Skeletal muscle tissue (tissue), 4 donors: ENCODE measurements around the gene AP1S3. TPM values are rescaled to one million over a fixed set of nuclear protein-coding genes. Genes with fewer than 3 reads are reported as not detected.

Experiments
- H3K27ac ChIP-seq: one replicate; pipeline ENCODE4 v1.7.0; 2013; ENCODE audit warnings: mild to moderate bottlenecking, low read depth, low read length, inconsistent platforms
- H3K27me3 ChIP-seq, 3 donors: one replicate each; pipeline ENCODE4 v1.7.0; 2013; ENCODE audit warnings: low read length in 3 of 3; ENCODE audit not compliant: control insufficient read depth in 3 of 3, insufficient read depth in 3 of 3
- H3K36me3 ChIP-seq, 3 donors: one replicate each; pipeline ENCODE4 v1.7.0; 2013; ENCODE audit warnings: low read length in 3 of 3; ENCODE audit not compliant: control insufficient read depth in 3 of 3, insufficient read depth in 3 of 3
- H3K4me1 ChIP-seq, 3 donors: one replicate each; pipeline ENCODE4 v1.7.0; 2013; ENCODE audit warnings: low read length in 3 of 3, mild to moderate bottlenecking in 3 of 3; ENCODE audit not compliant: control insufficient read depth in 3 of 3, insufficient read depth in 3 of 3
- H3K4me3 ChIP-seq, 3 donors: one replicate each; pipeline ENCODE4 v1.7.0; 2013; ENCODE audit warnings: low read length in 3 of 3
- H3K9ac ChIP-seq, 3 donors: one replicate each; pipeline ENCODE4 v1.7.0; 2013; ENCODE audit warnings: low read length in 3 of 3, mild to moderate bottlenecking in 3 of 3, moderate library complexity in 2 of 3, low read depth in 1 of 3
- H3K9me3 ChIP-seq, 3 donors: one replicate each; pipeline ENCODE4 v1.7.0; 2013; ENCODE audit warnings: low read length in 3 of 3; ENCODE audit not compliant: control insufficient read depth in 3 of 3
- total RNA-seq: library from RNA; depleted of rRNA; stranded (reverse); fragments of >200 nt; gene quantifications from one replicate; pipeline ENCODE4 v1.2.3, GENCODE V29; 2014
- donor health status: Osteomylitis.

AP1S3 gene
- total RNA-seq, 1 donor from 2014 or later, result 1.0 TPM

DNA sequence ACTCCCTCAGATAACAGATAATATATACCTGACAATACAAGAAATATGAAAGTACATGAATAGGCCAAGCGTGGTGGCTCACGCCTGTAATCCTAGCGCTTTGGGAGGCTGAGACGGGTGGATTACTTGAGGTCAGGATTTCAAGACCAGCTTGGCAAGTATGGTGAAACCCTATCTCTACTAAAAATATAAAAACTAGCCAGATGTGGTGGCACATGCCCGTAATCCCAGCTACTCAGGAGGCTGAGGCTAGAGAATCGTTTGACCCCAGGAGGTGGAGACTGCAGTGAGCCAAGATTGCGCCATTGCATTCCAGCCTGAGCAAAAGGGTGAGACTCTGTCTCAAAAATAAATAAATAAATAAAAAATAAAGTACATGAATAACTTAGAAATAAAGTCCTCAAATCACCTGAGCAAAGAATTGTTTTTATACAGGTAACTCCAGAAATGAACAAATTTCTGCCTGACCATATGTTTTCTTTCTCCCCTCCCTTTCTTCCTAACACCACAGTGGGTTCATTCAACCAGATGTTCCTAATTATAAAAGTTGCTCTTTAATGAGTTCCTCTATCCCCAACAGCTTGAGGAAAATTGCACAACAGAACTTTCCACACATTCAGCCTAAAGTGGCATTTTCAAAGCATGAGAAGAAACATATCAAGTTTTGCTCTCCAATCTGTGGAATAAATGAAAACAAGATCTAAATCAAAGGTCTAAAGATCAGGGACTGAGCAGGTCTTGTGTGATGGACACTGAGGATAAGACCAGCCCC lies 33.6 kb upstream of the AP1S3 start:
- Histone ChIP-seq H3K9me3 (no peaks in the 10 kb centered on the region), H3K9ac (no peak overlapping the region), H3K36me3 (peaks cover 8 to 26% (median 18%) of the 10 kb centered on the region in 3 donors), H3K27me3 (no peaks in the 10 kb centered on the region), H3K4me3 (no peak overlapping the region), H3K4me1 (no peaks in the 10 kb centered on the region), H3K27ac (no peak overlapping the region)

- no peaks in the 10 kb centered on the region for H3K4me1 ChIP-seq
- no peaks in the 10 kb centered on the region for H3K9me3 ChIP-seq
- H3K36me3 ChIP-seq, result peaks cover 3 to 8% (median 3%) of the 10 kb centered on the region in 3 donors
These were observed 30.6 kb upstream of the AP1S3 start for GRCh38 chr2:223868005-223868404.

DNA sequence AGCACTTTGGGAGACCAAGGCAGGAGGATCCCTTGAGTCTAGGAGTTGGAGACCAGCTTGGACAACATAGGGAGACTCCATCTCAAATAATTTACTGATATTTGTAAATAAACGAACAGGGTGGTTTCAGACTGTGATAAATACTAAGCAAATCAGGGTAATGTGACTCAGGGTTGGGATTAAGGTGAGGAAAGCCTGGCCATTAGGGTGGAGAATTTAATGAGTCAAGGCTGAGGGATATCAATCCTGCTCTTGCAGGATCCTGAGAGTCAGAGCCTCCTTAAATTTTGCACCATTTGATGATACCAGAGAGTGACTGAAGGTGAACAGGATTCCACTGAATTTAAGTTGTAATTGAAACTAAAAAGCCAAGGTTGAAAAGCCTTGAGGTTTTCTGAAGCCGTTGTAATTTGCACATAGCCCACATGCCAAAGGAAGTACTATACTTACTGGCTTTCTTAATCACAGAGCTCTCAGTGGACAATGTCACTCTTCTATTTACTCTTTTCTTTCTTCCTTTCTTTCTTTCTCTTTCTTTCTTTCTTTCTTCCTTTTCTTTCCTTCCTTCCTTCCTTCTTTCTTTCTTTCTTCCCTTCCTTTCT lies 28.6 kb upstream of the AP1S3 start:
- no peak overlapping the region for H3K4me3 ChIP-seq
- H3K27ac ChIP-seq, result no peak overlapping the region
- H3K9ac ChIP-seq, result no peak overlapping the region
- H3K9me3 ChIP-seq, result no peaks in the 10 kb centered on the region
- H3K4me1 ChIP-seq, result no peaks in the 10 kb centered on the region
- H3K27me3 ChIP-seq, result no peaks in the 10 kb centered on the region
- H3K36me3 ChIP-seq, result peaks cover 3 to 5% (median 3%) of the 10 kb centered on the region in 3 donors

More at GRCh38 chr2:223868005-223868404, 30.6 kb upstream of the AP1S3 start:
- Histone ChIP-seq H3K27ac (no peak overlapping the region), H3K4me3 (no peak overlapping the region), H3K27me3 (no peaks in the 10 kb centered on the region), H3K9ac (no peak overlapping the region)

DNA sequence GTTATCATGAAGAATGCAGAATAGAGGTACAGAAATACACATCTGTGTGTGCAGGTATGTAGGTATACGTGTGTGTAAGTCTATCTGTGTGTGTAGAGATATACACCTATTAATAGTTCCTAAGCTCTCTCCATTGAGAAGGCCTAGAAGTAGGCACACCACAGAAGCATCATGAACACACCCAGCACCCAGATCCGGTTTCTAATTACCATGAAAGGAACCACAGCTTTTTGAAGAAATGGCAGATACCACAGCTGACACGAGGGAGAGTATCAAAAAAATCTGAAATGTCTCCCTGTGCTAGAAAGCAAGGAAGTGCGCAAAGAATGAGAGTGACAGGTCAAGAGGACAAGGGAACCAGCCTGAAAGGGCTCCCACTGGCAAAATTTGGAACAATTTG lies 27.7 kb upstream of the AP1S3 start:
- peaks cover 0 to 1% (median under 1%) of the 10 kb centered on the region in 3 donors for H3K36me3 ChIP-seq
- H3K27me3 ChIP-seq, result no peaks in the 10 kb centered on the region
- H3K9me3 ChIP-seq, result no peaks in the 10 kb centered on the region
- no peak overlapping the region for H3K9ac ChIP-seq
- H3K27ac ChIP-seq, result no peak overlapping the region
- no peaks in the 10 kb centered on the region for H3K4me1 ChIP-seq
- no peak overlapping the region for H3K4me3 ChIP-seq

DNA sequence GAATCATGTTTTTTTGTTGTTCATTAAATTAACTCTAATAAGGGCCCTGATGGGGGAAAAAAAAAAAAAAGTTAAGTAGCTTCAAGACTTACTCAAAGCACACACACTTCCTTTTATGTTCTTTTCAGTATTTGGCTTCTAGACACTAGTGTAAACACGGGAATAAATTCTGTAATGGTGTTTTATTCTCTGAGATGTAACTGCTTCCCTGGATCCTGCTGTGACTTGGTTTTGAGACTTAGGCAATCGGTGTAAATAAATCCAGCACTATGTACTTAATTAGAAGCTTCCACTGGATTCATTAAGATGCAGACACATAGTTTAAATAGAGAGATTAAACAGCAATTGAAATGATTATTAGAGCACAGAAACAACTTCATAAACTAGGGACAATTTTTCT lies 26.1 kb upstream of the AP1S3 start:
- no peak overlapping the region for H3K27ac ChIP-seq

DNA sequence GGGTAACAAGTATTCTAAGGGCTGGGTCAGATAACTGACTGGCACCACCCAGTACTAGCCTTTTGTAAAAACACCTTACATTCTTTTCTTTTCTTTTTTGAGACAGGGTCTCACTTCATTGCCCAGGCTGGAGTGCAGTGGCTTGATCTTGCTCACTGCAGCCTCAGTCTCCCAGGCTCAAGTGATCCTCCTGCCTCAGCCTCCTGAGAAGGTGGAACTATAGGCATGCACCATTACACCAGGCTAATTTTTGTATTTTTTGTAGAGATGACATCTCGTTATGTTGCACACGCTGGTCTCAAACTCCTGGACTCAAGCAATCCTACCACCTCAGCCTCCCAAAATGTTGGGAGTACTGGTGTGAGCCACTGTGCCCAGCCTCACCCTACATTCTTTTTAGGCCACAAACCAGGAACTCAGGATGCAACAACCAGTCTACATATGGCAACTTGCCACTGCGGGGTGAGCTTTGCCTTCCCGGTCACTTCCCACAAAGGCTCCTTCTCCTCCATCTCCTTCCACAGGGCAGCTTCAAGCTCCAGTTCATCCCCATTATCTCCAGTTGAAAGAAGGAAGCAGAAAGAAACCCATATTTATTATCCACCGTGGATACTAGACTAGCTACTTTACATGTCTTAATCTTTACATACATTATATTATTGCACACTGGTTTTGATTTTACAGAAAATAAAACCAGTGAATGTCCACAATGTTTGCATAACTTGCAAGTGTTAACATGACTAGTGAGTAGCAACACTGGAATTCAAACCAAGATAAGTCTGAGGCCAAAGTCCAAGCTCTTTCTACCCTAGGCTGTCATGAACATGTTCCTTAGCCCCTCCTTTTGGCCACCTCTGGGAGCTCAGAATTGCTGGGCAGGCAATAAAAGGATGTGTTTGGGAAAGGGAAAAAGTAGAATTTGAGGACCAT lies 23.7 kb upstream of the AP1S3 start:
- Histone ChIP-seq H3K36me3 (no peaks in the 10 kb centered on the region), H3K27ac (no peak overlapping the region), H3K9me3 (no peaks in the 10 kb centered on the region), H3K27me3 (no peaks in the 10 kb centered on the region), H3K9ac (no peak overlapping the region), H3K4me1 (no peaks in the 10 kb centered on the region), H3K4me3 (no peak overlapping the region)

More for the DNA sequence above, 26.1 kb upstream of the AP1S3 start:
- no peak overlapping the region for H3K9ac ChIP-seq
- no peaks in the 10 kb centered on the region for H3K27me3 ChIP-seq
- H3K9me3 ChIP-seq, result no peaks in the 10 kb centered on the region
- no peak overlapping the region for H3K4me3 ChIP-seq
- H3K4me1 ChIP-seq, result no peaks in the 10 kb centered on the region
- H3K36me3 ChIP-seq, result no peaks in the 10 kb centered on the region

DNA sequence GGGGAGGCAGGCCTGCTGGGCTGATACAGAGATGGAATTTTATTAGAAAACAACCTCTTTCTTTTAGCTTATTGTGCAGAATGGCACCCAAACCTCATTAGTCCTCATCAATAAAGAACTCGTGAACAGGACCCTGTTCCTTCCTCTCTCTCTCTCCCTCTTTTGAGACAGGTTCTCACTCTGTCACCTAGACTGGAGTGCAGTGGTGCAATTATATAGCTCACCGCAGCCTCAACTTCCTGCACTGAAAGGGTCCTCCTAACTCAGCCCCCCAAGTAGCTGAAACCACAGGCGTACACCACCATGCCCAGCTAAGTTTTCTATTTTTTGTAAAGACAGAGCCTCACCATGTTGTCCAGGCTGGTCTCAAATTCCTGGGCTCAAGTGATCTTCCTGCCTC lies 21.7 kb upstream of the AP1S3 start:
- no peak overlapping the region for H3K9ac ChIP-seq
- no peaks in the 10 kb centered on the region for H3K36me3 ChIP-seq
- no peaks in the 10 kb centered on the region for H3K4me1 ChIP-seq
- no peak overlapping the region for H3K4me3 ChIP-seq
- H3K9me3 ChIP-seq, result no peaks in the 10 kb centered on the region
- H3K27me3 ChIP-seq, result no peaks in the 10 kb centered on the region
- H3K27ac ChIP-seq, result no peak overlapping the region

- Histone ChIP-seq H3K4me1 (no peaks in the 10 kb centered on the region), H3K36me3 (no peaks in the 10 kb centered on the region)
These were observed 19.2 kb upstream of the AP1S3 start for GRCh38 chr2:223856584-223856983.

GRCh38 chr2:223856021-223856420 lies 18.6 kb upstream of the AP1S3 start:
- Histone ChIP-seq H3K27ac (no peak overlapping the region), H3K4me1 (no peaks in the 10 kb centered on the region), H3K9me3 (no peaks in the 10 kb centered on the region), H3K9ac (no peak overlapping the region), H3K27me3 (no peaks in the 10 kb centered on the region), H3K4me3 (no peak overlapping the region), H3K36me3 (no peaks in the 10 kb centered on the region)

More at GRCh38 chr2:223856584-223856983, 19.2 kb upstream of the AP1S3 start:
- H3K9ac ChIP-seq, result no peak overlapping the region
- no peak overlapping the region for H3K27ac ChIP-seq
- no peak overlapping the region for H3K4me3 ChIP-seq
- no peaks in the 10 kb centered on the region for H3K27me3 ChIP-seq
- H3K9me3 ChIP-seq, result no peaks in the 10 kb centered on the region
